NCI-H2196 treated with DMSO at 0.1 percent for 48 hours (cell line): ENCODE data around the gene HS1BP3.

Source experiments
- DNase-seq: peaks from one replicate; lab custom pipeline; 2025; ENCODE audit not compliant: unreplicated experiment; lab: John Stamatoyannopoulos, UW

The HS1BP3 gene

DNA sequence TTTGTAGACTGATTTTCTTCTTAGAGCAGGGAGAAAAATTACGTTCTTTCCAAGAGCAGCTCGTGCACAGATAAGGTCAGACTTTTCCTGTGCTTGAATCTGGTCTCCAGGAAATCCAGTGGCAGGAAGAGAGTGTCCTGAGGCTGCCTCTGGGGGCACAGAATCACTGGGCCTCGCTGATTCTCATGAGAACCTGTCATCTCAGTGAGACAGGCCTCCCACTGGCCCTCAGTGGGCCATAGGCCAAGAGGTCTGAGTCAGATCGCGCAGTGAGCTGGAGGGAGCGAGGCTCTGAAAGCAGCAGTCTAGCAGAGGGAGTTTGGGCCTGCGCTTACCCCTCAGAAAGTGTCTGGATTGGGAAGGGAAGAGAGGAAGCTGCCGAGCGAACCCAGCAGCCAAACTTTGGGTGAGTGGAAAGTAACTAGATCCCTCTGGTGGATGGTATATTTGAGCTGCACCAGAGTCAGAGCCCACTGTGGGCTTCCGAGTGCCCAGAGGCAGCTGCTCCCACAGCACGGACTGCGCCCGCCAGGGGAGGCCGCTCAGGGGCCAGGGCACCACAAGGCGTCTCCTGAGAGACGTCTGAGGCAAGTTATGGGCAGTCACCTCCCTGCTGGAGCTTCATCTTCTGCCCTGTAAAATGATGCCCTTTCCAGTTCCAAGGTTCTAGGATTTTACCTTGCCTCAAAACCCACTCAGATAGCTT is 24.2 kb upstream of the HS1BP3 start:
- no peak for DNase-seq

DNA sequence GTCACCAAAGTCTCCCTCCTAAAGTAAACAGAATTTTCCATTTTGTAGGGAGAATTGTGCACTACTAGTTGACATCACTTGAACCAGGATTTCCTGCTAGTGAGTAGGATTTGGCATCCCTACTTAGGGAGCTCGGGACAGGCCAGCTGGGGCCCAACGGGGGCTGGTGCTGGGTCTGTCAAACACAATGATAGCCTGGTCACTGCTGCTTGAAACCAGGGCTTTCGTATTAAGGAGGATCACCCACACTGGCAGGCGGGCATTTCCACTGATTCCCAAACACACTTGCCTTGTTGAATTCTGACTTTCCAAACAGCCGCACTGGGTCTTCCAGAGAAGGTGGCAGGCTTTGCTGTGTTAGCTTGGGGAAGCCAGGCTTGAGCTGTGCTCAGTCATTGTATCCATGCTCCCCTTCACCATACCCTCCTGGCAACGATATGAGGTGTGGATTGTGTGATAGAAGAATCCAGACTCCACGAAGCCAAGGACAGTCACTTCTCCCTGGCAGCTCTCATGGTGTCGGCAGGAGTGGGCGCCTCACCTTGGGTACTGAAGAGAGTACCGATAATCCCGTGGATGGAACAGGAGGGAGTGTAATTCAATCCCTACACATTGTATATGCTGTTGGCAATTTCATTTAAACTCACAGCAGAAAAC is 23.5 kb upstream of the HS1BP3 start:
- no peak for DNase-seq

DNA sequence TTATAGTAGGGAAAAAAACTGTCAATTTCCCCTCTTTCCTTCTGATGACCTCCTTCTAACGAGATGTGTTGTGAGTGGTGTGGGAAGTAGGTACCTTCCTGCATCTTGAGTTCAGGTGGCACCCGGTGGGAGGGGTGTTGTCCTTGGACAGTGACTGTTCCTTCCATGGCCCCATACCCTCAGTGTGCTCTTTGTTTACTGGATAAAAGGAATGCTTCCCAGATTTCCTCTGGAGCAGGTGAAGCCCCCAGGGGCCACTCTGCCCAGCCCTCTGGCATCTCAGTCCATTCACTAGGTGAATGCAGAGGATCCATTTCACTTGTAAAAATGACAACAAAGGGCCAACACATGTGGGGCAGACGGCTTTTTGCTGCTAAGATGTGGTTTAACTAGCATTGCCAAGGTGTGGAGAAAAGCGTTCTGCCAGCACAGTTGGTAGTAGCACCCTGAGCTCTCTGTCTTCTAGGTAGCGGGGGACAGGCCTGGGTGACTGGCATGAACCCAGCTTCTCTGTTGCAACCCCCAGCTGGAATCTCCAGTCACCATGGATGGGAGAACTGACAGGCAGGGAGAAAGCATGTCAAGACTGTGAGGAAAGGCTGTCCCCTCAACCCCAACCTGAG is 22.9 kb upstream of the HS1BP3 start:
- no peak for DNase-seq

DNA sequence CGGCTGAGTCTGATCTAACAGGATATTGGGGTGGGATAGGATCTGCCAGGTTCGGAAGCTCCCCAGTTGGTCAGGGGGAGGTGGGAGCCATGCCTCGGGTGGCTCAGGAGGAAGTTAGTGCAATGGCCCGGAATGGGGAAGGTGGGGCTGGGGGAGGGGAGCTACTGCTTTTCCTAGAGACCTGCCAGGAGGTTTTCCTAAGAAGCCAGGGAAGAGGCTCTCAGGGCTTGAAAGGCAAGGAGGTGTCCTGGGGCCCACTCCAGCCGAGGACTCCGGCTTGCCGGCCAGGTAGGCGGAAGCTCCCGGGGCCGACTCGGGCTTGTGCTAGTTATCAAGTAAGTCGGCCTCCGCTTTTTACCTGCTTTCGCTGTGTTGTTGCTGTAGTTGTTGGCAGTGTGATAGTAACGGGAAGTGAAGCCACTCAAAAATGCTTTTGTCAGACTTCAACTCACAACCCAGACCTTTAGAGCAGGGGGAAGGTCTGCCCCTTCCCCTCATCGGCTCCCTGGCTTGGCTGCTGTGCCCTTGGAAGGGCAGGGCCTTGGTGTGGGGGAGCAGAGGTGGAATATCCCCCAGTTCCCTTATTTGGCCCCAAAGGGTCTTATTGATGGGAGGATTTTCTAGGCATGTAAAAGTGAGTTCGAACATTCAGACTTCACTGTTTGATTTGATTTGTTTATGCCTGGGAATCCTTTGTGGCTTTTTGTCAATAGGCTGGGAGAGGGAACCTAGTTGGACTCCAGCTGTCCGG is 21.5 kb upstream of the HS1BP3 start:
- no peak for DNase-seq

DNA sequence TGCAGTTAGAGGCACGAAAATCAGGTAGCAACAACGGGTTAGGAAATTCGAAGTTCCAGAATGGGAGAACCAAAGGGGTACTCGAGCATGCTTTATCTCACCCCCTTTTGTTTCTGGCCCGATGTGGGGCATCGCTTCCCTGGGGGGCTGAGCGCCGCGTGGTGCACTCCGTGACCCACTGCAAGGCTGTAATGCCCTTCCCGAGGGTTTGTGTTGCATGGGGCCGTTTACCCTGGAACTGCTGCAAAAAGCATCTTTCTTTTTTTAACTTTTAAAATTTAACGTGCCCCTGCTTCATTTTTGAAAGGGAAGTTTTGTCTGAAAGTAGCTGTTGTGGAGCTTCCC is 20.8 kb upstream of the HS1BP3 start:
- DNase-seq = no peak

DNA sequence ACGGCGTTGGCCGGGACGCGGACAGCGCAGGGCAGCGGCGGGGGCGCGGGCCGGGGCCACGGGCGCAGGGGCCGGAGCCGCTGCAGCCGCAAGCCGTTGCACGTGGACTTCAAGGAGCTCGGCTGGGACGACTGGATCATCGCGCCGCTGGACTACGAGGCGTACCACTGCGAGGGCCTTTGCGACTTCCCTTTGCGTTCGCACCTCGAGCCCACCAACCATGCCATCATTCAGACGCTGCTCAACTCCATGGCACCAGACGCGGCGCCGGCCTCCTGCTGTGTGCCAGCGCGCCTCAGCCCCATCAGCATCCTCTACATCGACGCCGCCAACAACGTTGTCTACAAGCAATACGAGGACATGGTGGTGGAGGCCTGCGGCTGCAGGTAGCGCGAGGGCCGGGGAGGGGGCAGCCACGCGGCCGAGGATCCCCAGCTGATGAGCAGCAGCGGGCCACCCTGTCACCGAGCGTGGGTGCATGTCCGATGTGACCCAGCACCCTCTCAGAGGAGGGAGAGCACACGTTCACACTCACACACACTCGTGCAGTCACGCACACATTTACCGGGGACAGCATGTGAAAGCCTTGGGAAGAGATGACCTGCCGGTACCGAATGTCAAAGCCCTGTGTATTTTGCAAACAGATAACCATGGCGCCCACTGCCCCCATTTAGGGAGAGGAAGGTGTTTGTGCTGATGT is 20.3 kb upstream of the HS1BP3 start:
- DNase-seq = no peak

DNA sequence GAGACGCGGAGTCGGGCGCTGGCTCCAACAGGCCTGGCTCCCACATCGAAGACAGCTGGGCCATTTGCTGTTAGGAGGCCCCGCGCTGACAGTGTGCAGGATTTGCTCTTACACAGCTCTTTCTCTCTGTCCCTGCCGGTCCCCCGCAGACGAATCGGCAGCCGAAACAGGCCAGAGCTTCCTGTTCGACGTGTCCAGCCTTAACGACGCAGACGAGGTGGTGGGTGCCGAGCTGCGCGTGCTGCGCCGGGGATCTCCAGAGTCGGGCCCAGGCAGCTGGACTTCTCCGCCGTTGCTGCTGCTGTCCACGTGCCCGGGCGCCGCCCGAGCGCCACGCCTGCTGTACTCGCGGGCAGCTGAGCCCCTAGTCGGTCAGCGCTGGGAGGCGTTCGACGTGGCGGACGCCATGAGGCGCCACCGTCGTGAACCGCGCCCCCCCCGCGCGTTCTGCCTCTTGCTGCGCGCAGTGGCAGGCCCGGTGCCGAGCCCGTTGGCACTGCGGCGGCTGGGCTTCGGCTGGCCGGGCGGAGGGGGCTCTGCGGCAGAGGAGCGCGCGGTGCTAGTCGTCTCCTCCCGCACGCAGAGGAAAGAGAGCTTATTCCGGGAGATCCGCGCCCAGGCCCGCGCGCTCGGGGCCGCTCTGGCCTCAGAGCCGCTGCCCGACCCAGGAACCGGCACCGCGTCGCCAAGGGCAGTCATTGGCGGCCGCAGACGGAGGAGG is 19.6 kb upstream of the HS1BP3 start:
- DNase-seq = no peak

DNA sequence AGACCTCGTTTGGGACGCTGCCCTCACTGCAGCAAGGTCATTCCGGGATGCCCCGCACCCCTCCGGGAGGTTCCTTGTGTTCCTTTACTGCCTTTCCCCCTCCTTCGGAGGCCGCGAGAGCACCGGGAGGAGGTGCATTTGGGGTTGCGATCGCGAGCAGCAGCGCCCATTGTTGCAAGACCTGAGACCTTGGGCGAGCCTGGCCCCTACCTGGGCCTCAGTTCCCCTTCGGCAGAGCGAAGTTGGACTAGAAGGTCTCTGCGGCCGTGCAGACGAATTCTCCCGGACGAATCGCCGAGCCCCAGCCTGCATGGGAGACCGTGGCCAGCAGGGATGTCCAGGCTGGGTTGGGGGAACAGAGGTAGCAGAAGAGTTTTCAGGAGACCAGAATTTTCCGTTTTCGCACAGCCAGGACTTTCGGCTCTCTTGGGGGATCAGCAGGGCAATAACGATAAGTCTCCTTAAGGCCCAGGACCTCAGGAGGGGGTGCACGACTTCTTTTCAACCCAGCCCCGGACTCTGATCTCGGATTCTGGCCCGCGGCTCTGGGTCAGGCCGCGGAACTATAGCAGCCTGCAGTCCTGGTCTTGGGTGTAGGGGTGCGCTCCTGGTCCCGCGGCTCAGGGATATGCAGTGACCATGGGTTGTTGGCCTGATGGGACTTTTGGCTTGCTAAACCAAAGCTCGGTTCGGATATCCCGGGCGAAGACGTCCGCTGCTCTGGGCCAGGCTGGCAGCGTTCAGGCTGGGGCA is 18.8 kb upstream of the HS1BP3 start:
- DNase-seq = no peak

DNA sequence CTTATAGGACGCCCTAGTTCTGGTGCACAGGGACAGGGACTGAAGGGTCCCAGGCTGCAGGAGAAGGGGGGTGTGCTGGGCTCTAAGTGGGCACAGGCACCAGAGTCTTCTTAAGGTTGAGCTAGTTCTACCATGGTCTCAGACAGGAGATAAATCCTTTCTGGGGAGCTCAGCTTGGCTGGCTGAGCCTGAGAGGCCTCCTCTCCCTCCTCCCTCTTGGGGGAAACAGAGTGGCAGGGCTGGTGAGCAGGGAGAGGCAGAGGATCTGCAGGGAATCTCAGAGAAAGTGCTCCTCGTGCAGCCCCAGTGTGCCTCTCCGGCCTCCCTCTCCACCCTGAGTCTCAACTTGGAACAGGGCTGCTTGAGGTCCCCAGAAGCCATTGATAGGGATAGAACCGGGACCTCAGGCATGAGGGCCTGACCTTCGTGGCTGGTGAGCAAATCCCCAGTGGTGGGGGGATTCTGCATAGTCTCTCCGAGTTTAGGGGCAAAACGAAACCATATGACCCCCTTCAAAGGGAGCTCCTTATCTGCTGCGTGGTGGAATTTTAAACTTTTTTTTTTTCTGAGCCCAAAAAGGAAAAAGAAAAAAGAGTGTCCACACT is 18.1 kb upstream of the HS1BP3 start:
- DNase-seq = no peak

DNA sequence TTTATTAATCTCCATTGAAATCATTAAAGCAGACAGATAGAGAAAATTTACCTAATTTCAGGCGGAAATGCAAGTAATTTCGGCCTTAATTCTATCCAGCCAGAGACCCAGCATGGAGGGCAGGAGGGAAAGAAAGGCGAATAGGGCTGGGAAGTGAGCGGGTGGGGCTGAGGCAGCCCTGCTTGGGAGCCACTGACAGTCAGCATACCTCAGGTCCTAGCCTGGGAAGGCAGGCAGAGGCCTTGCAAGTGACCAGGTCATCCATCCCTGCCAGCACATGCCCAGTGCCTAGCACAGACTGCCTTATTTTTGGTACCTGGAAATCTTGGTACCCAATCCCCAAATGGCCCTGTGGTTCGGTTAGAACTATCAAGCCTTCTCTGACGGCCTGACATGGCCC is 17.6 kb upstream of the HS1BP3 start:
- no peak for DNase-seq

DNA sequence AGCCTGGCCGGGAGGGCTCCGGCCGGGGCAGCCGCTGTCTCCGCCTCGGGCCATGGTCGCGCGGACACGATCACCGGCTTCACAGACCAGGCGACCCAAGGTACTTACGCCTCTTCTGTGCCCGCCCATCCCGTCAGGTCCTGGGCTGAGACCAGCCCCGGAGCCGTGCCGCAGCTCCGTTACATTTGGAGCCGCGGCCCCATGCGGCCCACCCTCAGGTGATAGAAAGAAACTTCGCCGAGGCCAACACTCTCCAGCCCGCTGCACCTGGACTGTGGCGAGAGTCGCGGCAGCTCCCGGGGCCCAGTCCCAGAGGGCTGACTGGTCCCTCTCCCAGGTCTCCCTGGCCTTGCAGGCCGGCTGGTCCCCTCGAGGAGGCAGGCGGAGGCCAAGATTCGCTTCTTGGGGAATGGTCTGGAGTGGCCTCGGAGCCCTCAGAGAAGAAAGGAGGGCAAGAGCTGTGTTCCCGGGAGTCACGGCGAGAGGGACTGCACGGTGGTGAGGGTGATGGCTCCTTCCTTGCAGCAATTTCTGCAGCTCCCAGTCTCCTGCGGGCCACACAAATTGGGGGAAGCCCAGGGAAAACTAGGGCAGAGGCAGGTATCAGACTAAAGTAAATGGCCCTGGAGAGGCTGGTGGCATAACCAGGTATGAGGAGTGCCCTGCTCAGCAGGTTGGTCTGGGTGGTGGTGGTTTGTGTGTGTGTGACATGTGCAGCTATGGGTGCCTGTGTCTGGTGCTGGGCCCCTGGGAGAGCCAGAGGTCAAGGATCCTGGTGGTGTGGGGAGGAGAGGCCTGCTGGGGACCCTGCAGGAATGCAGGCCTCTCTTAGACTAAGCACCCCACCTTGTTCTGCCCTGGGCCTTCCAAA is 16.9 kb upstream of the HS1BP3 start:
- no peak for DNase-seq

DNA sequence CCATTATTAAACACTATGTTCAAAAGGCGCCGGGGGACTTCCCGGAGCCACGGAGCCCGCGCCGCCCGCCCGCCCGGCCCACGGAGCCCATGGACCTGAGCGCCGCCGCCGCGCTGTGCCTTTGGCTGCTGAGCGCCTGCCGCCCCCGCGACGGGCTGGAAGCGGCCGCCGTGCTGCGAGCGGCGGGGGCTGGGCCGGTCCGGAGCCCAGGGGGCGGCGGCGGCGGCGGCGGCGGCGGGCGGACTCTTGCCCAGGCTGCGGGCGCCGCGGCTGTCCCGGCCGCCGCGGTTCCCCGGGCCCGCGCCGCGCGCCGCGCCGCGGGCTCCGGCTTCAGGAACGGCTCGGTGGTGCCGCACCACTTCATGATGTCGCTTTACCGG is 16.2 kb upstream of the HS1BP3 start:
- DNase-seq = no peak

DNA sequence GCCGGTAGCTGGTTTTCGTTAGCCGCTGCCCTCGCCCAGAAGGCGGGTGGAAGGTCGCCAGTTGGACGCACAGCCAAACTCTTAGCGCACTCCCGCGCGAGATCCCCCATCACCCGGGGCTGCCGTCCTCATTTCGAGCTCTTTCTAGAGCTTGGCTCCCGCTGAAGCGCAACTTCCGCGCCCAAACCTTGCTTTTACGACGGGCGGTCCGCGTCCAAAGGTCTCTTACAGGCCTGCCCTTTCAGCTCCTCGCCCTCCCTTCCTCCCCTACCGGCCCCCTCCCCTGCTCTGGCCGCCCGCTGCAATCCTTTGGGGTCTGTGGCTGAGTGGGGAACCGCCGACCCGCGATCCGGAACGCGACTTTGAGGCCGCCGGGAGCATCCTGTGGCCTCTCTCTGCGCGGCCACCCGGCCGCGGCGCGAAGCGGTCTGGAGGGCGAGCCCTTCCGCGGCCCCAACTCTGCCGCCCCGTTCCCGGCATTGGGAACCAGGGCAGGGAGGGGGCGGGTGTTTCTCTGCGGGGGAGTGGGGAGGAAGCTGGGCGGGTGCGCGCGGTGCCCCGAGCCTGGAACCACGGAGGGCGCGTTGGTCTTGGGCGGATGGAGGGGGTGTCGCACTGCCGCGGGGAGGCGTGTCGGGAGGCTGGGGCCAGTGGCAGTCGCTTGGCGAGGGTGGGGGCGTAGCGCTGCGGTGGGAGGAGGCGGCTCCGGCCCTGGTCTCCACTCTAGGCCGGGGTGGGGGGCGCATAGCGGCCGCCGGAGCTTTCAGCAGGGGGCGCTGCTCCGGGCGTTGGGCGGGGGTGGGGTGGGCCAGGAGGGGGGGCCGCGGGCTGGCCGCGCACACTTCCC is 15.6 kb upstream of the HS1BP3 start, which contains the start of gene GDF7:
TSS of gene GDF7 (plus strand) at position 841 of the 847 bp plus-strand sequence. CDS start 96 bp downstream, outside the sequence.
- no peak for DNase-seq

DNA sequence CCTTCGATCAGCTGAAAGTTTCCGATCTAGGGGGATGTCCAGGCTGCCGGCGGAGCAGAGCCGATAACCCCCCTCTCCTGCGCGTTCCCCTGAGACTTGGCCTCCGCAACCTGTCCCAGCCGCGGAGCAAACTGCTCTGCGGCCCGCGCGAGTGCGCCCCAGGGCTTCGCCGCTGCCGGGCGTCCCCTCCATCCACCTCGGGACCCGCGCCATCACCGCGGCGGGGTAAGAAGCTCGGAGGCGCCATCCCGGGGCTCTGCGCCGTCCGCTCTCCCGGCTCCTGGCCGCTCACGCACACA is 15.1 kb upstream of the HS1BP3 start:
- no peak for DNase-seq

DNA sequence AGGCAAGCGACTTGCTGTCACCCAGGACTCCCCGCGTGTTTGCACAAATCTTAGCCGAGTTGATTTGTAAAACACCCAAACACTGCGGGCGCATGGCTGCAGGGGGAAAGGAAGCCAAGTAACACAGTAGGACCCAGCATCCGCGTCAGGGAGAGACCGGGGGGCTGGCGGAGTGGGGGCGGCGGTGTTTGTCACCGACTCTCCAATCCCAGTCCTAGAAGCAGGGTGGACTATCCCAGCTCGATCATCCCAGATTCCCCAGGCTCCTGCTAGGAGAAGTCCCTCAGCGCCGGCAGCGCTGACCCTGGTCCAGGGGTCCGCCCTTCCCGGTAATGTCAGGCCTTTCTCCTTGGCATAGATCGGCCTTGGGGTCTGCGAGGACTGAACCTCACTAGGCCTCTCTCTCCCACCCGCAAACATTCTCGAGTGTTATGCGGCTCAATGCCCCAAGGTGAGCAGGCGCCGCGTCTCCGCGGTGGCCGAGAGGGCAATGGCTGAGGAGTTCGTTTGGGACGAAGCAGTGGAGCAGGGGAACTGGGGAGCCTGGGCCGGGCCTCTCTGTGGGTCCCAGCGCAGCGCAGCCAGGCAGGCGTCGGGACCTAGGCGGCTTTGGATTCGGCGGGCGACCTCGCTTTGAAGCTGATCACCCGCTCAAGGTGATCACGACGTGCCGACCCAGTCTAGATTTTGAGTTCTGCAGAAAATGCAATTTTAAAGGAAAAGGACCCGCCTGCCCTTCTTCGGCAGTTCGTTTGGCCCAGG is 14.5 kb upstream of the HS1BP3 start:
- no peak for DNase-seq

DNA sequence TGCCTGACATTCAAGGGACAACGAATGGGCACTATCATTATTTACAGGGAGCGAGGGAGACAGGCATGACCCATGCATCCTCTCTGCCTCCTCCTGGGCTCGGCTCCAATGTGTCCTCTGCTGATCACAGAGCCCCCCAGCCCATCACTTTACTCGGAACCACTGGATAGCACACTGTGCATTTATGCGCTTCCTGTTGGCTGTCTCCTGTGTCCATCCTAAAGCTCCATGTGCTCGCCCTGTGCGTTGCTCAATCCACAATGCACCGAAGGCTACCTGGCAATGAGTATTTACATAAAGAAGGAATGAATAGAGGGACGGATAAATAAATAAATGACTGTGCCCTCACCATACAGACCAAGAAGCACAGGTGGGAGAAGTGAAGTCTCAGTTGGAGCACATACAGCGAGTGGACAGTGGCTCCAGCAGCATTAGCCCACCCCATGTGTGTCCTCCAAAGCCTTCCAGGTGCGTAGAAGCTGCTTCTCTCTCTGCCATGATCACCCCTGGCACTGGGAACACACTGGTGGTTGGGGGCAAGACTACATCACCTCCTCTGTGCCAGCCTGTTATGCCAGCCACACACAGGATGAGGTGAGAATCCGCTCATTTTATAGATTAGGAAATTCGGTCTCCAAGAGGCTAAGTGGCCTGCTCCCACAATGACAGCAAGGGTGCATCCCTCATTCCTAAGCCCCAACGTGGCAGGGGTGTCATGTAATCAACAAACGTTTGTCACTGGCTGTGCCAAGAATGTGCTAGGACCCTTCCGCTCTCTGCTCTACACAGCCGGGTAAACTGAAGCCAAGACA is 13.7 kb upstream of the HS1BP3 start:
- DNase-seq = no peak
